Measurements from ENCODE around the gene HDGFL3. TPM values are rescaled to one million over a fixed set of nuclear protein-coding genes. Genes with fewer than 3 reads are reported as not detected.
"Not testable (repeated sequence)": the region's sequence is repeated elsewhere in the genome, so short reads cannot be mapped to it uniquely, and the experiment has no call there.

The HDGFL3 gene
- total and polyA plus RNA-seq, 2 experiments from 2014 or later: 68.6 to 135 TPM

- not testable (repeated sequence) for H4K20me1 ChIP-seq (replicated peaks; ENCODE audit: insufficient read depth); H3K36me3 Mint-ChIP-seq (ENCODE audit: low read depth); H3K36me3 ChIP-seq (ENCODE audit: insufficient read depth); H3K4me3 ChIP-seq; H3F3A ChIP-seq (replicated peaks; ENCODE audit: low read depth); H2AFZ ChIP-seq; H3K79me2 ChIP-seq (replicated peaks; ENCODE audit: insufficient read depth); ATAC-seq; H3K27me3 ChIP-seq (ENCODE audit: insufficient read depth); H3K27me3 Mint-ChIP-seq (ENCODE audit: insufficient read depth, low read depth, poor library complexity); H3K4me1 Mint-ChIP-seq; H3K4me3 Mint-ChIP-seq; DNase-seq (ENCODE audit: low spot score); H3K9me3 Mint-ChIP-seq; H3K27ac ChIP-seq (ENCODE audit: low read depth); H3K4me2 ChIP-seq; H3K9me2 ChIP-seq (ENCODE audit: insufficient read depth); H3K4me1 ChIP-seq (ENCODE audit: insufficient read depth); H3K27ac Mint-ChIP-seq
Measured at GRCh38 chr15:83085864-83086552, 121.6 kb downstream of the HDGFL3 start.

GRCh38 chr15:83085461-83085860, 122.2 kb downstream of the HDGFL3 start:
- not testable (repeated sequence) for H3K27ac Mint-ChIP-seq; H3K4me1 ChIP-seq (ENCODE audit: insufficient read depth); H3K27me3 ChIP-seq (ENCODE audit: insufficient read depth); H2AFZ ChIP-seq; H3K4me3 Mint-ChIP-seq; DNase-seq (ENCODE audit: low spot score); H3K27ac ChIP-seq (ENCODE audit: low read depth); H3F3A ChIP-seq (replicated peaks; ENCODE audit: low read depth); H3K9me3 Mint-ChIP-seq; H3K36me3 ChIP-seq (ENCODE audit: insufficient read depth); H3K4me2 ChIP-seq; H3K4me1 Mint-ChIP-seq; H4K20me1 ChIP-seq (replicated peaks; ENCODE audit: insufficient read depth); H3K4me3 ChIP-seq; H3K79me2 ChIP-seq (replicated peaks; ENCODE audit: insufficient read depth); H3K9me2 ChIP-seq (ENCODE audit: insufficient read depth); H3K27me3 Mint-ChIP-seq (ENCODE audit: insufficient read depth, low read depth, poor library complexity); H3K36me3 Mint-ChIP-seq (ENCODE audit: low read depth)
- ATAC-seq: peak; percentile 49
- peak; percentile 47 to 51 for TF ChIP-seq CTCF (conservative IDR thresholded peaks at IDR 0.05; ENCODE audit: low read depth in 2 of 2)

- DNase-seq (ENCODE audit: low spot score): no peak
- no peak overlapping the region for H3K4me2 ChIP-seq
- H3K36me3 ChIP-seq (ENCODE audit: insufficient read depth): no peaks in the 10 kb centered on the region
- H3K9me2 ChIP-seq (ENCODE audit: insufficient read depth): no peaks in the 10 kb centered on the region
- no peaks in the 10 kb centered on the region for H3F3A ChIP-seq (replicated peaks; ENCODE audit: low read depth)
- no peaks in the 10 kb centered on the region for H4K20me1 ChIP-seq (replicated peaks; ENCODE audit: insufficient read depth)
- Mint-ChIP-seq H3K27me3 (ENCODE audit: insufficient read depth, low read depth, poor library complexity) (peaks cover 3% of the 10 kb centered on the region), H3K36me3 (ENCODE audit: low read depth) (no peaks in the 10 kb centered on the region), H3K9me3 (no peaks in the 10 kb centered on the region), H3K27ac (no peak overlapping the region), H3K4me3 (no peak overlapping the region), H3K4me1 (peaks cover 3% of the 10 kb centered on the region; the same call in 1 of the 3 replicates)
- H2AFZ ChIP-seq: no peak overlapping the region
- H3K4me1 ChIP-seq (ENCODE audit: insufficient read depth): no peaks in the 10 kb centered on the region
- ATAC-seq: no peak
- no peak overlapping the region for H3K27ac ChIP-seq (ENCODE audit: low read depth)
- no peaks in the 10 kb centered on the region for H3K27me3 ChIP-seq (ENCODE audit: insufficient read depth)
- no peaks in the 10 kb centered on the region for H3K79me2 ChIP-seq (replicated peaks; ENCODE audit: insufficient read depth)
- H3K4me3 ChIP-seq: no peak overlapping the region
- TF ChIP-seq ZNF114 (CRISPR knock-in tag; IDR thresholded peaks at IDR 0.05) (no peak), ZNF462 (CRISPR knock-in tag; IDR thresholded peaks at IDR 0.05) (no peak), NANOG (IDR thresholded peaks at IDR 0.05; ENCODE audit: borderline replicate concordance) (no peak), JUNB (IDR thresholded peaks at IDR 0.05; ENCODE audit: unreplicated experiment) (no peak), ETS1 (IDR thresholded peaks at IDR 0.05) (no peak), ZNF331 (CRISPR knock-in tag; IDR thresholded peaks at IDR 0.05; ENCODE audit: low read depth) (no peak)
Measured at GRCh38 chr15:83082730-83083386, 124.8 kb downstream of the HDGFL3 start.
